Mesendoderm (in vitro differentiated cells): Measurements from ENCODE around the gene NRBF2.
A peak's percentile ranks its signal among the peaks of the same experiment; 100 is the strongest.

ENCODE experiments used
- DNase-seq: peaks from one replicate; pipeline ENCODE4 v3.0.0; 2013
- H2AK5ac ChIP-seq: 2 replicates; pipeline ENCODE4 v1.6.1; 2013; ENCODE audit warnings: low read length, inconsistent platforms
- H2BK120ac ChIP-seq: 2 replicates; pipeline ENCODE4 v1.6.1; 2013; ENCODE audit warnings: low read depth, mild to moderate bottlenecking, low read length, moderate library complexity, mixed read lengths
- H2BK15ac ChIP-seq: replicated peaks from 2 replicates; pipeline ENCODE4 v1.6.1; 2013; ENCODE audit warnings: low read depth, mild to moderate bottlenecking, moderate library complexity
- H2BK5ac ChIP-seq: 2 replicates; pipeline ENCODE4 v1.6.1; 2013; ENCODE audit warnings: low read length, inconsistent platforms
- H3K18ac ChIP-seq: 2 replicates; pipeline ENCODE4 v1.6.1; 2013; ENCODE audit warnings: mild to moderate bottlenecking, low read length, mixed read lengths
- H3K23ac ChIP-seq: one replicate; pipeline ENCODE4 v1.6.1; 2013; ENCODE audit warnings: low read length
- H3K27ac ChIP-seq: 2 replicates; pipeline ENCODE4 v1.5.1; 2013; ENCODE audit warnings: low read depth, mild to moderate bottlenecking, inconsistent platforms, low read length, moderate library complexity
- H3K27me3 ChIP-seq: 2 replicates; pipeline ENCODE4 v1.6.1; 2013; ENCODE audit warnings: low read length, control low read depth, mild to moderate bottlenecking, inconsistent platforms; ENCODE audit not compliant: insufficient read depth, poor library complexity
- H3K36me3 ChIP-seq: 2 replicates; pipeline ENCODE4 v1.6.1; 2013; ENCODE audit warnings: low read length, inconsistent platforms; ENCODE audit not compliant: control insufficient read depth, insufficient read depth
- H3K4ac ChIP-seq: one replicate; pipeline ENCODE4 v1.6.1; 2013; ENCODE audit warnings: low read depth, mild to moderate bottlenecking, low read length, moderate library complexity
- H3K4me1 ChIP-seq: 2 replicates; pipeline ENCODE4 v1.6.1; 2013; ENCODE audit warnings: low read depth, low read length, inconsistent platforms; ENCODE audit not compliant: control insufficient read depth
- H3K4me2 ChIP-seq: 2 replicates; pipeline ENCODE4 v1.6.1; 2013; ENCODE audit warnings: low read length
- H3K4me3 ChIP-seq: 2 replicates; pipeline ENCODE4 v1.5.1; 2013; ENCODE audit warnings: mild to moderate bottlenecking, low read length
- H3K56ac ChIP-seq: one replicate; pipeline ENCODE4 v1.6.1; 2013; ENCODE audit warnings: low read length
- H3K79me1 ChIP-seq: 2 replicates; pipeline ENCODE4 v1.6.1; 2013; ENCODE audit warnings: low read length, inconsistent platforms
- H3K79me2 ChIP-seq: 2 replicates; pipeline ENCODE4 v1.6.1; 2013; ENCODE audit warnings: mild to moderate bottlenecking, low read length; ENCODE audit not compliant: control insufficient read depth, insufficient read depth
- H3K9ac ChIP-seq: 2 replicates; pipeline ENCODE4 v1.6.1; 2013; ENCODE audit warnings: low read length, inconsistent platforms
- H4K5ac ChIP-seq: one replicate; pipeline ENCODE4 v1.6.1; 2013; ENCODE audit warnings: low read length
- H4K8ac ChIP-seq: one replicate; pipeline ENCODE4 v1.6.1; 2013; ENCODE audit warnings: low read depth, mild to moderate bottlenecking, control low read depth, low read length, moderate library complexity
- WGBS: extraction: QIAGEN DNeasy Blood & Tissue Kit; methylation state at CpG from one replicate; pipeline ENCODE4 v1.1.7; 2013; ENCODE audit warnings: low lambda C conversion rate, missing lambda C conversion rate; ENCODE audit not compliant: insufficient coverage; ENCODE audit errors: extremely low coverage; 5-methylcytosine and 5-hydroxymethylcytosine counted together

Gene NRBF2

DNA sequence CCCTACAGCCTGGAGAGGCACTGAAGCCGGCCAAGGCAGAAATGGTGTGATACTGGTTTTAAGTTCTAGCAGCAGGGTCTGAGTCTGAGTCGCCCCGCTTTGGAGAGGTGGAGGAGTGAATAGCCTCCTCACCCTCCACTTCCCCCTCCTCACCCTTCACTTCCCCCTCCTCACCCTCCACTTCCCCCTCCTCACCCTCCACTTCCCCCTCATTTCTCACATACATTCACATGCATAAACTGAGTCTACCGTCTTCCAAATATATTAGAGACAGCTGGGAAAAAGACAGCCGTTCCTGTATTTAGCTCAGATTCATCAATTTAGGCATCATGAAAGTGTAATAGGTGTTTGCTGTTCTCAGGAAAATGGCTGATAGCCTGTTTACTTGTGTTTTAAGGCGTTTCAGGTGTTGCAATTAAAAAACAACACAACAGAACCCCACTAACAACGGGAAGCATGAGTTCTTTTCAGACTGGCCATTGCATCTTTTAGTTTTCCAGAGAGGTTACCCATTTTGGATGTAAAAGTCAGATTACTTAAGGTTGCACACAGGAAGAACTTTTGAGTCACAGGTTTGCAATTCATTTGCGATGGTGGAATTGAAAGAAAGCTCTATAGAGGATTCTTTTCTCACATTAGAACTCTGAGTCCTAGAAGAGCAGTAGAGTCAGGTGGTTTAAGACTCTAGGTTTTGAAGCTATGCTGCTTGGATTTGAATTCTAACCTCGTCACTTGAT lies 861 bp downstream of the NRBF2 start:
- peak; percentile 58 for DNase-seq
- H3K9ac ChIP-seq, result peak overlapping the region; percentile 92
- H3K27ac ChIP-seq, result peak overlapping the region; percentile 60

DNA sequence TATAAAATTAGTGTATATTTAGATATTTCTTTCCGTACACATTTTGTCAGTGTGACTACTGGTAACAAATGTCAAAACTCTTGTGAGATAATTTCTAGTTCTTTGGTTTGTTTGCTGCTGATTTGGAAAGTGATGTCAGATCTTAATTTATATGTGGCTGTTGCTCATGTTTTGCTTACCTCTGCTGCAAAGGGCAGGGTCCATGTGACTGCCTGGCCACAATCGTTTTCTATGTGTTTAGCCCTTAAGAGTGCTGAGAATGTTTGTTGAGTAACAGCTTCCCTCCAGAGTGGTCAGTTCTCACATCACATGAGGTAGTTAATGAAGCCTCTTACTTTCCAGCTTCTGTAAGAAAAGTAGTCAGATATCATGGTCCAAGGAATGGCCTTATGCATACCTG lies 4.2 kb downstream of the NRBF2 start:
- H3K36me3 ChIP-seq, result no peaks in the 10 kb centered on the region
- peaks cover 64% of the 10 kb centered on the region for H3K79me2 ChIP-seq
- H2AK5ac ChIP-seq, result no peak overlapping the region
- no peak overlapping the region for H3K18ac ChIP-seq
- H3K4me2 ChIP-seq, result no peak overlapping the region
- DNase-seq, result no peak
- no peak overlapping the region for H4K5ac ChIP-seq
- WGBS, result no CpG with 5 or more reads among the region's 2 CpGs
- no peaks in the 10 kb centered on the region for H3K27me3 ChIP-seq
- no peak overlapping the region for H3K23ac ChIP-seq
- H3K4ac ChIP-seq, result no peak overlapping the region
- no peaks in the 10 kb centered on the region for H3K4me1 ChIP-seq
- H2BK120ac ChIP-seq, result no peak overlapping the region
- H2BK15ac ChIP-seq, result no peak overlapping the region
- H2BK5ac ChIP-seq, result no peak overlapping the region
- peaks cover 2% of the 10 kb centered on the region for H3K79me1 ChIP-seq
- H4K8ac ChIP-seq, result no peak overlapping the region
- H3K56ac ChIP-seq, result no peak overlapping the region
- no peak overlapping the region for H3K4me3 ChIP-seq
- H3K9ac ChIP-seq, result no peak overlapping the region
- H3K27ac ChIP-seq, result no peak overlapping the region

More for the DNA sequence above, 861 bp downstream of the NRBF2 start:
- H3K4me2 ChIP-seq, result peak overlapping the region; percentile 1
- peaks cover 42% of the 10 kb centered on the region for H3K79me2 ChIP-seq
- no peak overlapping the region for H2BK120ac ChIP-seq
- peak overlapping the region; percentile 62 for H3K18ac ChIP-seq
- peak overlapping the region; percentile 92 for H3K56ac ChIP-seq
- H3K4ac ChIP-seq, result peak overlapping the region; percentile 36
- H3K23ac ChIP-seq, result no peak overlapping the region
- H4K8ac ChIP-seq, result no peak overlapping the region
- no peaks in the 10 kb centered on the region for H3K27me3 ChIP-seq
- H3K79me1 ChIP-seq, result peaks cover 2% of the 10 kb centered on the region
- H3K4me3 ChIP-seq, result peak overlapping the region; percentile 84
- no peak overlapping the region for H2AK5ac ChIP-seq
- H2BK5ac ChIP-seq, result no peak overlapping the region
- H3K36me3 ChIP-seq, result no peaks in the 10 kb centered on the region
- no peaks in the 10 kb centered on the region for H3K4me1 ChIP-seq
- H4K5ac ChIP-seq, result no peak overlapping the region
- no CpG with 5 or more reads among the region's 9 CpGs for WGBS
- H2BK15ac ChIP-seq, result no peak overlapping the region

DNA sequence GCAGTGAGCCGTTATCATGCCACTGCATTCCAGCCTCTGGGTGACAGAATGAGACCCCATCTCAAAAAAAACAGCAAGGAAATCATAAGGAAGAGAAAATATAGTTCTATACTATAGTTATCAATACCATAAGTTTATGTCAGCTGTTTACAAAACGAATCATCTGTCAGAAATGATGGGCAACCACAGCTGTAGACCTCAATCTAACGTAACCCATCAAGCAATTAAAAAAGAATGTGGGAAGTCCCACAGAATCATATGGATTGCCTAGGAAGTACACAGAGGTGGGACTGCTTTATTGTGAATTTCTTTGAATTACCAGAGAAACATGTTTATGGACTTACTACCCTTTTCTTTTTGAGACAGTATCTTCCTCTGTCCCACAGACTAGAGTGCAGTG lies 6.9 kb downstream of the NRBF2 start:
- no peak overlapping the region for H4K8ac ChIP-seq
- no peak overlapping the region for H3K23ac ChIP-seq
- H3K56ac ChIP-seq, result no peak overlapping the region
- H3K27me3 ChIP-seq, result no peaks in the 10 kb centered on the region
- H3K27ac ChIP-seq, result no peak overlapping the region
- no CpG with 5 or more reads among the region's 3 CpGs for WGBS
- no peak overlapping the region for H2BK120ac ChIP-seq
- no peak overlapping the region for H3K4ac ChIP-seq
- no peak overlapping the region for H3K18ac ChIP-seq
- H3K36me3 ChIP-seq, result no peaks in the 10 kb centered on the region
- H3K4me3 ChIP-seq, result no peak overlapping the region
- no peak for DNase-seq
- no peak overlapping the region for H2BK5ac ChIP-seq
- H3K9ac ChIP-seq, result no peak overlapping the region
- H2BK15ac ChIP-seq, result no peak overlapping the region
- H3K4me2 ChIP-seq, result no peak overlapping the region
- no peak overlapping the region for H4K5ac ChIP-seq
- no peaks in the 10 kb centered on the region for H3K4me1 ChIP-seq
- no peak overlapping the region for H2AK5ac ChIP-seq
- peaks cover 57% of the 10 kb centered on the region for H3K79me2 ChIP-seq
- H3K79me1 ChIP-seq, result peaks cover 2% of the 10 kb centered on the region

DNA sequence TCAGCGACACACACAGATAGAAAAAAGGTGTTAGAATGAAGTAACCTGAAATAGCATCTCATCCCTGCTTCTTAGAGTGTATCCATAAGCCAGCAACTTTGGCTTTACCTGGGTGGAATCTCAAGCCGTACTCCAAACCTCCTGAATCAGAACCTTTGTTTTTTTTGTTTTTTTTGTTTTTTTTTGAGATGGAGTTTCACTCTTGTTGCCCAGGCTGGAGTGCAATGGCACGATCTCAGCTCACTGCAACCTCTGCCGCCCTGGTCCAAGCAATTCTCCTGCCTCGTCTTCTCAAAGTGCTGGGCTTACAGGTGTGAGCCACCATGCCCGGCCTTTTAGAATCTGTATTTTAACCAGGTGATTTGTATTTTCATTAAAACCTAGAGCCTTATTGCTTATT lies 9.0 kb downstream of the NRBF2 start:
- H3K9ac ChIP-seq, result no peak overlapping the region
- no peak overlapping the region for H2BK15ac ChIP-seq
- no peak overlapping the region for H3K23ac ChIP-seq
- H3K36me3 ChIP-seq, result no peaks in the 10 kb centered on the region
- peaks cover 2% of the 10 kb centered on the region for H3K79me1 ChIP-seq
- H3K56ac ChIP-seq, result no peak overlapping the region
- no peak overlapping the region for H4K5ac ChIP-seq
- H3K4ac ChIP-seq, result no peak overlapping the region
- H3K79me2 ChIP-seq, result peaks cover 43% of the 10 kb centered on the region
- H3K27ac ChIP-seq, result no peak overlapping the region
- H3K4me1 ChIP-seq, result no peaks in the 10 kb centered on the region
- no peak overlapping the region for H4K8ac ChIP-seq
- no peak overlapping the region for H2BK5ac ChIP-seq
- no peak overlapping the region for H3K18ac ChIP-seq
- no peak overlapping the region for H2BK120ac ChIP-seq
- WGBS, result no CpG with 5 or more reads among the region's 6 CpGs
- H3K4me2 ChIP-seq, result no peak overlapping the region
- no peak overlapping the region for H3K4me3 ChIP-seq
- no peak overlapping the region for H2AK5ac ChIP-seq
- DNase-seq, result no peak
- no peaks in the 10 kb centered on the region for H3K27me3 ChIP-seq

GRCh38 chr10:63143987-63144386 lies 10.9 kb downstream of the NRBF2 start:
- H3K9ac ChIP-seq, result no peak overlapping the region
- peaks cover 30% of the 10 kb centered on the region for H3K79me2 ChIP-seq
- H3K23ac ChIP-seq, result no peak overlapping the region
- no peak overlapping the region for H3K56ac ChIP-seq
- no peak overlapping the region for H4K5ac ChIP-seq
- H2BK15ac ChIP-seq, result no peak overlapping the region
- no peak overlapping the region for H3K27ac ChIP-seq
- no peak overlapping the region for H2BK120ac ChIP-seq
- H3K27me3 ChIP-seq, result no peaks in the 10 kb centered on the region
- no peak overlapping the region for H2AK5ac ChIP-seq
- no CpG with 5 or more reads among the region's 5 CpGs for WGBS
- H3K4ac ChIP-seq, result no peak overlapping the region
- H3K4me3 ChIP-seq, result no peak overlapping the region
- H3K18ac ChIP-seq, result no peak overlapping the region
- H3K36me3 ChIP-seq, result no peaks in the 10 kb centered on the region
- H3K79me1 ChIP-seq, result no peaks in the 10 kb centered on the region
- no peak overlapping the region for H4K8ac ChIP-seq
- no peak overlapping the region for H3K4me2 ChIP-seq
- H2BK5ac ChIP-seq, result no peak overlapping the region
- no peak for DNase-seq
- no peaks in the 10 kb centered on the region for H3K4me1 ChIP-seq

DNA sequence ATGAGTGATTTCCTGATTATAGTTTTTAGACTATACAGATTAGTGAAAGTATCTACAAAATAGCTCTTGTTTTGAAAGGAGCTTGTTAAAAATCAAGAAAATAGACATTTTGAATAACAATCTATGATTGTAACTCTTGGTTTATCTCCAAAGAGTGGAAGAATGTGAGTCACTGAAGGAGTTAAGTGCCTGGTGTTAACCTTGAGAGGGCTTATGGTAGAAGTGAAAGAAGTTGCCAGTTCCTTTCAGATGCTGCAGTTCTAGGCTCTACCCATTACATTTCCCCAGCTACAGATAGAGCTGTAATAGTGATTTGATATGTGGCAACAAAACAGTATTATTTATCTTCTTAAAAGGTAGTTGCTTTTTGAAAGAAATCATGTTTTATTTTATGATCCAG lies 12.7 kb downstream of the NRBF2 start:
- Histone ChIP-seq H3K23ac (no peak overlapping the region), H4K8ac (no peak overlapping the region), H3K27me3 (no peaks in the 10 kb centered on the region), H3K79me1 (peaks cover 1% of the 10 kb centered on the region), H3K4me2 (no peak overlapping the region), H3K9ac (no peak overlapping the region), H3K36me3 (no peaks in the 10 kb centered on the region), H2BK120ac (no peak overlapping the region), H2BK15ac (no peak overlapping the region), H2BK5ac (no peak overlapping the region), H2AK5ac (no peak overlapping the region), H4K5ac (no peak overlapping the region), H3K27ac (no peak overlapping the region), H3K4me1 (no peaks in the 10 kb centered on the region), H3K18ac (no peak overlapping the region), H3K4ac (no peak overlapping the region), H3K79me2 (peaks cover 17% of the 10 kb centered on the region), H3K4me3 (no peak overlapping the region), H3K56ac (no peak overlapping the region)
- no peak for DNase-seq
